Urinary bladder (tissue), 4 donors: ENCODE results near the gene ORM1. TPM values are rescaled to one million over a fixed set of nuclear protein-coding genes. Genes with fewer than 3 reads are reported as not detected.

Experiments
- DNase-seq: peaks from one replicate; pipeline ENCODE4 v3.0.0-alpha.2; 2015; ENCODE audit errors: extremely low spot score
- H3K27ac ChIP-seq: one replicate; pipeline ENCODE4 v1.5.1; 2013; ENCODE audit warnings: low read depth, mild to moderate bottlenecking, moderate library complexity
- H3K36me3 ChIP-seq: one replicate; pipeline ENCODE4 v1.6.1; 2013; ENCODE audit warnings: mild to moderate bottlenecking, moderate library complexity; ENCODE audit not compliant: insufficient read depth
- H3K4me1 ChIP-seq: one replicate; pipeline ENCODE4 v1.6.1; 2013; ENCODE audit warnings: mild to moderate bottlenecking, moderate library complexity; ENCODE audit not compliant: insufficient read depth
- H3K4me3 ChIP-seq: one replicate; pipeline ENCODE4 v1.5.1; 2013; ENCODE audit warnings: low read depth, low read length
- WGBS: extraction: QIAGEN DNeasy Blood & Tissue Kit; methylation state at CpG from one replicate; pipeline ENCODE4 v1.1.7; 2013; 5-methylcytosine and 5-hydroxymethylcytosine counted together
- polyA plus RNA-seq: library from polyadenylated mRNA; stranded (reverse); fragments of 200-250 nt; gene quantifications from one replicate; pipeline ENCODE4 v1.2.3, GENCODE V29; 2013
- total RNA-seq: library from RNA; depleted of rRNA; stranded (reverse); fragments of >200 nt; gene quantifications from one replicate; pipeline ENCODE4 v1.2.3, GENCODE V29; 2014
- donor health status: healthy with polysubstance abuse.
- donor health status: healthy.

Gene ORM1
- total and polyA plus RNA-seq, 2 donors: 0.53 to 19.2 TPM

GRCh38 chr9:114357360-114357759 lies 34.5 kb downstream of the ORM1 start:
- 92% methylated on average over 6 of the region's 6 CpGs for WGBS
- Histone ChIP-seq H3K36me3 (peaks cover 20% of the 10 kb centered on the region), H3K27ac (no peak overlapping the region), H3K4me3 (no peak overlapping the region), H3K4me1 (no peaks in the 10 kb centered on the region)
- DNase-seq: no peak

- Histone ChIP-seq H3K36me3 (peaks cover 23% of the 10 kb centered on the region), H3K27ac (no peak overlapping the region), H3K4me1 (no peaks in the 10 kb centered on the region), H3K4me3 (no peak overlapping the region)
- DNase-seq: no peak
- 96% methylated on average over 9 of the region's 9 CpGs for WGBS
Observed at GRCh38 chr9:114357911-114358328, 35.0 kb downstream of the ORM1 start.

- peaks cover 21% of the 10 kb centered on the region for H3K36me3 ChIP-seq
- WGBS: 92% methylated on average over 7 of the region's 7 CpGs
- no peak overlapping the region for H3K27ac ChIP-seq
- H3K4me3 ChIP-seq: no peak overlapping the region
- H3K4me1 ChIP-seq: no peaks in the 10 kb centered on the region
- no peak for DNase-seq
Observed at GRCh38 chr9:114359801-114360200, 36.9 kb downstream of the ORM1 start.

GRCh38 chr9:114361542-114361941 lies 38.6 kb downstream of the ORM1 start:
- Histone ChIP-seq H3K4me1 (no peaks in the 10 kb centered on the region), H3K36me3 (peaks cover 19% of the 10 kb centered on the region), H3K27ac (no peak overlapping the region), H3K4me3 (no peak overlapping the region)
- DNase-seq: no peak
- WGBS: 93% methylated on average over 7 of the region's 7 CpGs

GRCh38 chr9:114362394-114362793 lies 39.5 kb downstream of the ORM1 start:
- no peak for DNase-seq
- Histone ChIP-seq H3K36me3 (peaks cover 15% of the 10 kb centered on the region), H3K4me1 (no peaks in the 10 kb centered on the region), H3K27ac (no peak overlapping the region), H3K4me3 (no peak overlapping the region)
- WGBS: 91% methylated on average over 12 of the region's 12 CpGs

- no peak for DNase-seq
- H3K4me3 ChIP-seq: no peak overlapping the region
- peaks cover 11% of the 10 kb centered on the region for H3K36me3 ChIP-seq
- 56% methylated on average over 2 of the region's 2 CpGs for WGBS
- no peak overlapping the region for H3K27ac ChIP-seq
- H3K4me1 ChIP-seq: no peaks in the 10 kb centered on the region
Observed at GRCh38 chr9:114363424-114363823, 40.5 kb downstream of the ORM1 start.

GRCh38 chr9:114364134-114365041 lies 41.5 kb downstream of the ORM1 start:
- Histone ChIP-seq H3K36me3 (peaks cover 11% of the 10 kb centered on the region), H3K27ac (peak overlapping the region; percentile 76), H3K4me3 (no peak overlapping the region), H3K4me1 (no peaks in the 10 kb centered on the region)
- 68% methylated on average over 6 of the region's 6 CpGs for WGBS
- no peak for DNase-seq

GRCh38 chr9:114365194-114365593 lies 42.3 kb downstream of the ORM1 start:
- H3K4me3 ChIP-seq: no peak overlapping the region
- H3K27ac ChIP-seq: no peak overlapping the region
- WGBS: 93% methylated on average over 2 of the region's 2 CpGs
- no peaks in the 10 kb centered on the region for H3K4me1 ChIP-seq
- no peak for DNase-seq
- peaks cover 11% of the 10 kb centered on the region for H3K36me3 ChIP-seq

GRCh38 chr9:114366334-114367128 lies 43.6 kb downstream of the ORM1 start:
- WGBS: 43% methylated on average over 10 of the region's 10 CpGs
- no peak for DNase-seq
- peak overlapping the region; percentile 57 for H3K27ac ChIP-seq
- no peak overlapping the region for H3K4me3 ChIP-seq
- peaks cover 4% of the 10 kb centered on the region for H3K36me3 ChIP-seq
- H3K4me1 ChIP-seq: no peaks in the 10 kb centered on the region

- DNase-seq: no peak
- no peaks in the 10 kb centered on the region for H3K4me1 ChIP-seq
- H3K4me3 ChIP-seq: no peak overlapping the region
- H3K27ac ChIP-seq: no peak overlapping the region
- 88% methylated on average over 6 of the region's 6 CpGs for WGBS
- peaks cover 3% of the 10 kb centered on the region for H3K36me3 ChIP-seq
Observed at GRCh38 chr9:114367366-114367765, 44.5 kb downstream of the ORM1 start.

- H3K27ac ChIP-seq: peak overlapping the region; percentile 74
- H3K4me1 ChIP-seq: no peaks in the 10 kb centered on the region
- WGBS: 92% methylated on average over 14 of the region's 14 CpGs
- DNase-seq: no peak
- H3K36me3 ChIP-seq: no peaks in the 10 kb centered on the region
- no peak overlapping the region for H3K4me3 ChIP-seq
Observed at GRCh38 chr9:114367772-114368569, 45.1 kb downstream of the ORM1 start.

GRCh38 chr9:114369216-114370130 lies 46.6 kb downstream of the ORM1 start:
- no peaks in the 10 kb centered on the region for H3K4me1 ChIP-seq
- no peak overlapping the region for H3K27ac ChIP-seq
- WGBS: 91% methylated on average over 9 of the region's 9 CpGs
- H3K36me3 ChIP-seq: peaks cover 2% of the 10 kb centered on the region
- no peak for DNase-seq
- H3K4me3 ChIP-seq: no peak overlapping the region
